ENCODE results near the gene SEMA4F.
"Not testable (repeated sequence)": the region's sequence is repeated elsewhere in the genome, so short reads cannot be mapped to it uniquely, and the experiment has no call there.

SEMA4F gene

DNA sequence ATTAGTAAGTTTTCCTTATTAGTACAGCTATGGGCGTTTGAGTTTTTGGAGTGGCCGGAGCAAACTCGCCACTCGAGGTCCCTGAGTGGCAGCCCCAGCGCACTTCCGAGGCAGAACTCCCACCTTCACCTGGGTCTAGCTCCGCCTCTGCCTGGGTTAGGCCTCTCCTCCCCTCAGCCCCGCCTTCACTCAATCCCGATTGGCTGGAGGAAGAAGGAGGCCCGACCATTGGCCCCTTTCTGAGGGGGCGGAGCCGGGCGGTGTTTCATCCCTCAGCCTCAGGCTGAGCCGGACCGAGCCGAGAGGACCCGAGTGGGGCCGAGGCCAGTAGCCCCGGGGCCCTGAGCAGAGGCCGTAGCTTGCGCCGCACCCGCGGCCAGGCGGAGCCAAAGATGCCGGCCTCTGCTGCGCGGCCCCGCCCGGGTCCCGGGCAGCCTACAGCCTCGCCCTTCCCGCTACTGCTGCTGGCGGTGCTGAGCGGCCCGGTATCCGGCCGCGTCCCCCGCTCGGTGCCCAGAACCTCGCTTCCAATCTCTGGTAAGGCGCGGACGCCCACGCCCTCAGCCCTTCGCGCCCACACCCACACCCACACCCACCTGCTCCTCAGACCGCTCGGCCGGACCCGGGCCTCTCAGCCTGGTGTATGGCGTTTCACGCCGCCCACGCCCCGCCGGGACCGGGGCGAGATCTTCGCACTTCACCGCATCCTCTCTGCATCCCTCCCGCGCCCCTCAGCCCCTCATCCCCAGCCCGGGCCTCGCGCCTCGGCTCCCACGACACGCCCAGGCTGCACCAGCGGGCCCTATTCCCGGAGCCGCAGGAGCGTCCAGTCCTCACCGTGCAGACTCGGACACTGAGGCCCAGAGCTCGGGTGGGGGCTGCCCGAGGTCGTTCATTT lies at the start of gene SEMA4F:
Gene SEMA4F, plus strand, starts transcription at position 263 of the 898 bp plus-strand sequence. Its CDS starts 130 bp downstream, at position 393.
- peak; percentile 96 for DNase-seq (ENCODE audit: low spot score)

DNA sequence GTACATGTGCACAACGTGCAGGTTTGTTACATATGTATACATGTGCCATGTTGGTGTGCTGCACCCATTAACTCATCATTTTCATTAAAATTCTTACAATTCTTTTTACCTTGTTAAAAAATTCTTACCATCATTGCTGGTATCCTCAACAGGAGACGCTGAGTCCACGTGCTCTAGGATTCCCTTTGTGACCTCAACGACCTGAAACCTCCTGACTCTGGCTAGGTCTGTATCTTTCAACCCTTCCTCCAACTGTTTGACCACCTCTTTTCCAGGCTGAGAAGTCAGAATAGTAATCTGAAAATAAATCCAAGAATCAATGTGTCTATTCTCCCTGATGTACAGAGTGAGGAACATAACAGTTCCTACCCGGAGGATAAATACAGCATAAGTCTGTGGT lies 47.1 kb upstream of the SEMA4F start:
- no peak for DNase-seq (ENCODE audit: low spot score)

GRCh38 chr2:74617122-74617521 lies 36.9 kb upstream of the SEMA4F start:
- no peak for DNase-seq (ENCODE audit: low spot score)

GRCh38 chr2:74618410-74619083 lies 35.5 kb upstream of the SEMA4F start:
- DNase-seq (ENCODE audit: low spot score), result no peak

- no peak for DNase-seq (ENCODE audit: low spot score)
Measured at GRCh38 chr2:74619651-74620297, 34.3 kb upstream of the SEMA4F start.

GRCh38 chr2:74620671-74621070 lies 33.4 kb upstream of the SEMA4F start:
- no peak for DNase-seq (ENCODE audit: low spot score)

- DNase-seq (ENCODE audit: low spot score), result no peak
Measured at GRCh38 chr2:74625658-74626425, 28.2 kb upstream of the SEMA4F start.

DNA sequence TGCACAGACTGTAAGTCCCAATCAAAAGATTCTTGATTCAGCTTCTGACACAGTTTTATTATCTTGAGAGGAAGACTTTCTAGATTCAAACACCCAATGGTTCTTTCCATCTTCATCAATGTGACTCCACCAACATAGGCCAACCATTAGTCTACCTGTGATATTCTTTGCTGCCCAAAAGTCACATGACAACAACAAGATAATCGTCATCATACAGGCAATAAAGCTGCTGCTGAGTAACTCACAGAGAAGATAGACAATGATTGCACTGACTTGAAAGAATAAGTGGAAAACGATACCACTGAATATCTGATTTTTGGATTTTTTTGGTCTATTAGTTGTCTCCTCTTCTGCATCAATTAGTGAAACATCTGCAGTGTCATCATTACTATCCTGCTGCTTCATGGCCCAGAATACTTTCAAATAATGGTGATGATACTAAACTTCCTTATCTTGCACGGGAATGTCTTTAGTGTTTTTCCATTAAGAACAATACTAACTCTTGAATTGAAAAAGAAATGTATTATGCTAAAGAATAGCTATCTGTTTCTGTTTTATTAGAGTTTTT lies 25.4 kb upstream of the SEMA4F start:
- no peak for DNase-seq (ENCODE audit: low spot score)

DNA sequence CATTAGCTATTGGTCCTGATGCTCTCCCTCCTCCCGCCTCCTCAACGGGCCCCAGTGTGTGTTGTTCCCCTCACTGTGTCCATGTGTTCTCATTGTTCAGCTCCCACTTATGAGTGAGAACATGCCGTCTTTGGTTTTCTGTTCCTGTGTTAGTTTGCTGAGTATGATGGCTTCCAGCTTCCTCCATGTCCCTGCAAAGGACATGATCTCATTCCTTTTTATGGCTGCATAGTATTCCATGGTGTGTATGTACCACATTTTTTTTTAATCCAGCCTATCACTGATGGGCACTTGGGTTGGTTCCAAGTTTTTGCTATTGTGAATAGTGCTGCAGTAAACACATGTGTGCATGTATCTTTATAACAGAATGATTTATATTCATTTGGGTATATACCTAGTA lies 23.6 kb upstream of the SEMA4F start:
- not testable (repeated sequence) for DNase-seq (ENCODE audit: low spot score)

GRCh38 chr2:74632209-74632938 lies 21.7 kb upstream of the SEMA4F start:
- DNase-seq (ENCODE audit: low spot score), result no peak

DNA sequence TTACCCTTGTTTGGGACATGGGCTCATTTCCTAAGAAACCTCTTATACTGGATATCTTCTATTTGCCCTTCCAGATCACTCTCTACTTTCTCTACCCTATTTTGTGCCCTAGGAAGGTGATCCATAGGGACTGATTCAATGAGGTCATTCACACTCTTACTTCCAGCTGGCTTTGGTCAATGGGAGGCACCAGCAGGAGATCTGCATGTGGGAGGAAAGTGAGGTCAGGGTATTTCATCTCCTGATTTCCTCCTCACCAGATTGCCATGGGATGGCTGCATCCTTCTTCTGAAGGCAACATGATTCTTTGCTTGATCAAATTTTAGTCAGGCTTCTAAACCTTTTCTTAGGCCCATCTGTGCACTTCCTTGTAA lies 21.1 kb upstream of the SEMA4F start:
- DNase-seq (ENCODE audit: low spot score), result no peak

GRCh38 chr2:74639550-74639949 lies 14.5 kb upstream of the SEMA4F start:
- DNase-seq (ENCODE audit: low spot score), result no peak

GRCh38 chr2:74645344-74645743 lies 8.7 kb upstream of the SEMA4F start:
- DNase-seq (ENCODE audit: low spot score), result no peak

DNA sequence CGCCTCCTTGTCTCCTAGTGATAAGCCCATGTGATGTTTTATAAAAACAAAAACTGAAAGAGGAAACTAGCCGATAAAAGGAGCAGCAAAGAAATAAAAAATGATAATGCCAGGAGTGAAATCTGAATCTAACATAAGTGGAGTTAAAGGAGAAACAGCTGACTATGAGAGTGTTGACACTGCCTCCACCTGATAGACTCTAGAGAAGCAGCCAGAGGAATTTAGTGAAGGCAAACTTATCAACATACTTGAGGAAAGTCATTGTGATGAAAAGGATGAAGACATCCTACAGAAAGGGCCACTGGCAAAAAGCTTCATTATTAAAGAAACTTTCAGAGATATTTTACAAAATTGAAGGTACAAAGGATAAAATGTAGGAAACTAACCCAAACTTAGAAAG lies 7.8 kb upstream of the SEMA4F start:
- no peak for DNase-seq (ENCODE audit: low spot score)

- no peak for DNase-seq (ENCODE audit: low spot score)
Measured at GRCh38 chr2:74646834-74647482, 7.1 kb upstream of the SEMA4F start.

DNA sequence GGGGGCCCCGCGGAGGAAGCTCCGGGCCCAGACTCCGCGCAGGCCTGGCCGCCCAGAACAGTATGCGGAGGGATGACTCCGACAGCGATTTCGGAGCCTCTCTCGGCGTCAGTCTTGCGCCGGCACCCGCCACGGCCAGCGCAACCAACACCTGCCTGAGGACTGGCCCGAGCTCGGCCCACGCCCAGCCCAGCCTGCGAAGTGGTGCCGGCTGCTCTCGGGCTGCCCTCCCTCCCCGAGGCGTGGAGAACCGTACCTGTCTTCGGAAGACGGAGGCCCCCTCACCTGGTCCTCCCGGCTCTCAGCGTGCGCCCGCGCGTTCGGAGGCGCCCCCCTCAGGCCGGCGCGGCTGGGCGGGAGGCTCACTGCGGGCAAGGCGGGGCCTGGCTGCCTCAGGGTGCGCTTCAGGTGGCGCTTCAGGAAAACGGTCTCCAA lies 6.0 kb upstream of the SEMA4F start, which contains the start of gene M1AP:
Gene M1AP, minus strand, starts transcription at position 322 of the 435 bp plus-strand sequence. CDS start 8,055 bp downstream, outside the sequence.
- no peak for DNase-seq (ENCODE audit: low spot score)

GRCh38 chr2:74653589-74653984 lies 460 bp upstream of the SEMA4F start:
- DNase-seq (ENCODE audit: low spot score), result no peak

DNA sequence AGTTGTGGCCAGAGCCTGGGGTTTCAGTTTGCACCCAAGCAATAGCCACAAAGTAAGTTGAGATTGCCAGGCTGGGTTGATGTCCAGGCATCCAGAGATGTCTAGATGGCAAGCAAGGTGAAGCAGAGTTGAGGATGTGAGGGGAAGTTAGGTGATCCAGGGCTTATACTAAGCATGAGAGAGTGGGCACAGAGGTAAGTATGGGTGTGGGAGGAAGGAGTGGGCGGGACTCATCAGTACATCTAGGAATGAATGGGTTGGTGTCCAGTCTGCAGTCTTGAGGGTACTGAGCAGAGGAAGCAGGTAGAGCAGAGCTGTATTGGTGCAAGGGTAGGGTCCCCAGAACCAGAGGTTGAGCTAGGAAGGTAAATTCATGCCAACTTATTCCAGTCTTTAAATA lies 1.5 kb downstream of the SEMA4F start:
- DNase-seq (ENCODE audit: low spot score), result no peak

DNA sequence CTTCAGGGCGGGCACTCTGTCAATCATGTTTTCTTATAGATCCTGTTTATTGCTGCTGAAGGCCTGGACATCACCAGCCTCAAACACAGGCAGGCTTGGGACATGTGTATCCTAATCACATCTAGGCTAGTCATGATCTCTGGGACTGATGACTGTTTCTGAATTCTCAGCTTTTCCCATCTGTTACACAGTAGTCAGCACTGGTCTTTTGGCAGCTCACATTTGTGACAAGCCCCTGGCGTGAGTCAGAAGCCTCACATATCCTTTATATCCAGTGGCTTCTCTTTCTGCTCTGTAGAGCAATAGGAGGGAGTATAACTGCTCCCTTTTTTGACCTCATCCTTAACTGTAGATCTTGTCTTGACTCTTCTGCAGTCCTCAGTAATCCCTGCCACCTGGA lies 4.5 kb downstream of the SEMA4F start:
- no peak for DNase-seq (ENCODE audit: low spot score)

GRCh38 chr2:74659462-74659861 lies 5.4 kb downstream of the SEMA4F start:
- no peak for DNase-seq (ENCODE audit: low spot score)

All from CD4-positive, alpha-beta T cell treated with Interleukin-2 at 100 ng/mL for 4 hours (primary cell).